Measurements from ENCODE around the gene RUVBL1.
"Not testable (repeated sequence)": the region's sequence is repeated elsewhere in the genome, so short reads cannot be mapped to it uniquely, and the experiment has no call there.

Gene RUVBL1

GRCh38 chr3:128123538-128124368 is at the start of gene RUVBL1:
RUVBL1 (minus strand) TSS chr3:128123812; CDS start chr3:128123724, 88 bp downstream.
- peak; percentile 93 for DNase-seq (ENCODE audit: low read depth in 2 of 2)

- no peak for DNase-seq (ENCODE audit: low read depth in 2 of 2)
Measured at GRCh38 chr3:128173200-128173599, 49.6 kb upstream of the RUVBL1 start.

GRCh38 chr3:128170866-128171516 is 47.4 kb upstream of the RUVBL1 start:
- DNase-seq (ENCODE audit: low read depth in 2 of 2): peak; percentile 36 to 40

GRCh38 chr3:128168836-128169235 is 45.2 kb upstream of the RUVBL1 start:
- no peak for DNase-seq (ENCODE audit: low read depth in 2 of 2)

GRCh38 chr3:128167973-128168674 is 44.5 kb upstream of the RUVBL1 start:
- DNase-seq (ENCODE audit: low read depth in 2 of 2): no peak

GRCh38 chr3:128167646-128167972 is 44.0 kb upstream of the RUVBL1 start:
- DNase-seq (ENCODE audit: low read depth in 2 of 2): no peak

- no peak for DNase-seq (ENCODE audit: low read depth in 2 of 2)
Measured at GRCh38 chr3:128166971-128167453, 43.4 kb upstream of the RUVBL1 start.

- DNase-seq (ENCODE audit: low read depth in 2 of 2): no peak
Measured at GRCh38 chr3:128163432-128163831, 39.8 kb upstream of the RUVBL1 start.

GRCh38 chr3:128160661-128161060 is 37.0 kb upstream of the RUVBL1 start:
- no peak for DNase-seq (ENCODE audit: low read depth in 2 of 2)

GRCh38 chr3:128155616-128156360 is 32.2 kb upstream of the RUVBL1 start:
- DNase-seq (ENCODE audit: low read depth in 2 of 2): no peak

GRCh38 chr3:128154354-128154753 is 30.7 kb upstream of the RUVBL1 start:
- not testable (repeated sequence) for DNase-seq (ENCODE audit: low read depth in 2 of 2)

- DNase-seq (ENCODE audit: low read depth in 2 of 2): peak; percentile 30 to 50
Measured at GRCh38 chr3:128153156-128154041, 29.8 kb upstream of the RUVBL1 start, which contains the start of gene EEFSEC. EEFSEC (plus strand) TSS chr3:128153481; CDS start chr3:128153508, 27 bp downstream.

GRCh38 chr3:128152419-128153155 is 29.0 kb upstream of the RUVBL1 start:
- no peak for DNase-seq (ENCODE audit: low read depth in 2 of 2)

GRCh38 chr3:128151758-128152274 is 28.2 kb upstream of the RUVBL1 start:
- DNase-seq (ENCODE audit: low read depth in 2 of 2): no peak

GRCh38 chr3:128149650-128150049 is 26.0 kb upstream of the RUVBL1 start:
- no peak for DNase-seq (ENCODE audit: low read depth in 2 of 2)

- DNase-seq (ENCODE audit: low read depth in 2 of 2): no peak
Measured at GRCh38 chr3:128146201-128146600, 22.6 kb upstream of the RUVBL1 start.

- DNase-seq (ENCODE audit: low read depth in 2 of 2): no peak
Measured at GRCh38 chr3:128145279-128145678, 21.7 kb upstream of the RUVBL1 start.

GRCh38 chr3:128144512-128145187 is 21.0 kb upstream of the RUVBL1 start:
- DNase-seq (ENCODE audit: low read depth in 2 of 2): no peak

GRCh38 chr3:128143496-128143895 is 19.9 kb upstream of the RUVBL1 start:
- no peak for DNase-seq (ENCODE audit: low read depth in 2 of 2)

Data from fibroblast of skin of left biceps (primary cell).